A204.1 (cell line): ENCODE results near the gene TRPV6.

Experiments used
- FAIRE-seq: peaks from 2 replicates; lab custom pipeline; 2012; peaks lifted over from hg19 to GRCh38; lab: Jason Lieb, UNC

TRPV6 gene

GRCh38 chr7:142868188-142868985, 17.2 kb downstream of the TRPV6 start:
- FAIRE-seq = no peak

- FAIRE-seq = no peak
Measured at GRCh38 chr7:142867398-142868187, 18.0 kb downstream of the TRPV6 start.

- FAIRE-seq = no peak
Measured at GRCh38 chr7:142867097-142867378, 18.5 kb downstream of the TRPV6 start.

GRCh38 chr7:142866361-142867096, 19.0 kb downstream of the TRPV6 start:
- no peak for FAIRE-seq

- FAIRE-seq = no peak
Measured at GRCh38 chr7:142865766-142866165, 19.8 kb downstream of the TRPV6 start.

GRCh38 chr7:142864980-142865747, 20.4 kb downstream of the TRPV6 start:
- no peak for FAIRE-seq

- no peak for FAIRE-seq
Measured at GRCh38 chr7:142863891-142864685, 21.5 kb downstream of the TRPV6 start.

- FAIRE-seq = no peak
Measured at GRCh38 chr7:142862786-142863400, 22.7 kb downstream of the TRPV6 start.

GRCh38 chr7:142862351-142862750, 23.2 kb downstream of the TRPV6 start:
- FAIRE-seq = no peak

- FAIRE-seq = no peak
Measured at GRCh38 chr7:142860968-142861367, 24.6 kb downstream of the TRPV6 start.

- FAIRE-seq = no peak
Measured at GRCh38 chr7:142859829-142860228, 25.7 kb downstream of the TRPV6 start.

GRCh38 chr7:142859411-142859810, 26.1 kb downstream of the TRPV6 start:
- FAIRE-seq = no peak

GRCh38 chr7:142857625-142858024, 27.9 kb downstream of the TRPV6 start:
- FAIRE-seq = no peak

- no peak for FAIRE-seq
Measured at GRCh38 chr7:142856565-142857245, 28.8 kb downstream of the TRPV6 start.

- no peak for FAIRE-seq
Measured at GRCh38 chr7:142855756-142856564, 29.6 kb downstream of the TRPV6 start.

GRCh38 chr7:142855114-142855743, 30.3 kb downstream of the TRPV6 start:
- no peak for FAIRE-seq

GRCh38 chr7:142854372-142855113, 31.0 kb downstream of the TRPV6 start, which contains the start of gene EPHB6:
Gene EPHB6, plus strand, starts transcription at chr7:142855076. Its CDS starts 8,152 bp downstream, at chr7:142863228.
- no peak for FAIRE-seq

GRCh38 chr7:142853739-142854371, 31.7 kb downstream of the TRPV6 start:
- FAIRE-seq = no peak
